ENCODE data around the gene GRID1. TPM values are rescaled to one million over a fixed set of nuclear protein-coding genes. Genes with fewer than 3 reads are reported as not detected.

Gene GRID1
- total RNA-seq, 4 donors from 2014 or later: 0.88 to 7.3 (median 4.1) TPM

DNA sequence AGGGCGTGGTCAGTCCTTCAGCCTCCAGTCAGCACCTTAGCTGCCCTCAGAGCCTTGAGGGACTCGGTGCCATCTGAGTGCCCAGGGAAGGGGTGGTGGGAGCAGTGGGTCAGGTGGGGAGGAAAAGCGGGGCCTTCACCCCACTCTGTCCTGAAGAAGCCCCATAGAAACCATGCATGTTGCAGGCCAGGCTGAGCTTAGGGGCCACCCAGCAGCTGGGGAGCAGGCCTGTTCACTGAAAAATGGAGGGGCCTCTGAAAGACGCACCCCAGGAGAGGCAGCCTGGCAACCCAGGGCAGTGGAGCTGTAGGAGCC lies 144.3 kb downstream of the GRID1 start:
- no peaks in the 10 kb centered on the region for H3K27me3 ChIP-seq
- intact Hi-C loops (cut with DNase I; ENCODE audit: low total_unique reads): no loop called here
- H3K9me3 ChIP-seq: no peaks in the 10 kb centered on the region
- TF ChIP-seq, protein P1, sequence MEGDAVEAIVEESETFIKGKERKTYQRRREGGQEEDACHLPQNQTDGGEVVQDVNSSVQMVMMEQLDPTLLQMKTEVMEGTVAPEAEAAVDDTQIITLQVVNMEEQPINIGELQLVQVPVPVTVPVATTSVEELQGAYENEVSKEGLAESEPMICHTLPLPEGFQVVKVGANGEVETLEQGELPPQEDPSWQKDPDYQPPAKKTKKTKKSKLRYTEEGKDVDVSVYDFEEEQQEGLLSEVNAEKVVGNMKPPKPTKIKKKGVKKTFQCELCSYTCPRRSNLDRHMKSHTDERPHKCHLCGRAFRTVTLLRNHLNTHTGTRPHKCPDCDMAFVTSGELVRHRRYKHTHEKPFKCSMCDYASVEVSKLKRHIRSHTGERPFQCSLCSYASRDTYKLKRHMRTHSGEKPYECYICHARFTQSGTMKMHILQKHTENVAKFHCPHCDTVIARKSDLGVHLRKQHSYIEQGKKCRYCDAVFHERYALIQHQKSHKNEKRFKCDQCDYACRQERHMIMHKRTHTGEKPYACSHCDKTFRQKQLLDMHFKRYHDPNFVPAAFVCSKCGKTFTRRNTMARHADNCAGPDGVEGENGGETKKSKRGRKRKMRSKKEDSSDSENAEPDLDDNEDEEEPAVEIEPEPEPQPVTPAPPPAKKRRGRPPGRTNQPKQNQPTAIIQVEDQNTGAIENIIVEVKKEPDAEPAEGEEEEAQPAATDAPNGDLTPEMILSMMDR (IDR thresholded peaks at IDR 0.05): no peak
- TF ChIP-seq POLR2A (IDR thresholded peaks at IDR 0.05): no peak
- no peak overlapping the region for H3K4me3 ChIP-seq
- H3K4me1 ChIP-seq: no peaks in the 10 kb centered on the region
- no peaks in the 10 kb centered on the region for H3K36me3 ChIP-seq
- H3K27ac ChIP-seq: no peak overlapping the region
- DNase-seq: no peak

DNA sequence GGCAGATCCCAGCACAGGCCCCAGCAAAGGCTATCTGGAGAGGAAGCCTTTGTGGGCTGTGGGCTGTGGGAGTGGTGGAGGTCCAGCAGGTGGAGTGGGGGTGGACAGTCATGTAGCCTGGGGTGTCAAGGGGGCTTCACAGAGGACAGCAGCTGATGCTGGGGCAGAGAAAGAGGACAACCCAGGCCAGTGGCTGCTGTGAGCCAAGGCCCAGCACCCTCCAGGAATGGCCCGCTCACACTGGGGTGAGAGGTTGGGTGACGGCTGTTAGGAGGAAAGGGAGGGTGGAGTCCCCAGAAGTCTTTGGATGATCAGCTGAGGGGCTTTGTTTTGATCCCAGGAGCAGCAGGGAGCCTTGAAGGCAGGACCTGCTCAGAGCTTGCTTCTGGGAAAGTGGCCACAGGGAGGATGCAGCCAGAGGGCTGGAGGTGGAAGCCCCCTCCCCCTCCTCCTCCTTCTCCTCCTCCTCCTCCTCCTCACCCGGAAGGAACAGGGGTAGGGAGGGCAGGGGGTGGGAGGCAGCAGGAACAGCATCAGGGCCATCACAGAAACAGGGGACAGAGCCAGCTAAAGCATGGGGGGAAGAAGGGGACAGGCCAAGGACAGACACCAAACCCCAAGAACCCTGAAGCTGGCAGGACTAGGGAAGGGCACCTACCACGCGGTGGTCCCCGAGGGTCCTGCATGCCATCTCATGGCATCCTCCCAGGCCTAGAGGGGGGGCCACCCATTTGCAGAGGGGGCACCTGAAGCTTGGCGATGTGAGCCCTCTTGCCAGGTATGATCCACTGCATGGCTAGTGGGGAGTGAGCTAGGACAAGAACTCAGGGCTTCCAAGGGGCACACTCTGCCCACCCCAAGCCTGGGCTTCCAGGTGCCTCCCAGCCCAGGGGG lies 144.9 kb downstream of the GRID1 start:
- H3K36me3 ChIP-seq: no peaks in the 10 kb centered on the region
- no peaks in the 10 kb centered on the region for H3K9me3 ChIP-seq
- H3K4me1 ChIP-seq: no peaks in the 10 kb centered on the region
- intact Hi-C loops (cut with DNase I; ENCODE audit: low total_unique reads): no loop called here
- H3K27me3 ChIP-seq: no peaks in the 10 kb centered on the region
- DNase-seq: no peak
- TF ChIP-seq, protein P1 (IDR thresholded peaks at IDR 0.05): no peak
- no peak for TF ChIP-seq POLR2A (IDR thresholded peaks at IDR 0.05)
- H3K4me3 ChIP-seq: no peak overlapping the region
- no peak overlapping the region for H3K27ac ChIP-seq

DNA sequence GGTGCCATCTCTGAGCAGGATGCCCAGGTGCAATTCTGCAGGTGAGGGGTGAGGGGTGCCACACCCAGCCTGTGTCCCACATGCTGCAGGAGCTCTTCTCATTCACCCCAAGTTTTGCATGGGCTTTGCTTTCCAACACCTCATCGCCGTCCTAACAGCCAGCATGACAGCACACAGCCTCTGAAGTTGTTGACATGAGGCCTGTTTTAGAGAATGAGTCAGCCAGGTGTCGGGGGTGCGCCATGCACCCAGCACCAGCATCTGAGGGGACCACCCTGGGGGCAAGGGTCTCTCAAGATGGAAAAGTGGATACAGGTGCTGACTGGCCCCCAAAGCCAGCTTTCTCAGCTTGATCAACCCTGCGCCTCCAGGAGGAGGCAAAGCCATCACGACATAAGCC lies 146.0 kb downstream of the GRID1 start:
- Histone ChIP-seq H3K4me1 (no peaks in the 10 kb centered on the region), H3K27me3 (no peaks in the 10 kb centered on the region), H3K27ac (no peak overlapping the region), H3K9me3 (no peaks in the 10 kb centered on the region), H3K4me3 (no peak overlapping the region), H3K36me3 (no peaks in the 10 kb centered on the region)
- TF ChIP-seq, protein P1 (IDR thresholded peaks at IDR 0.05): no peak
- no peak for TF ChIP-seq POLR2A (IDR thresholded peaks at IDR 0.05)
- no peak for DNase-seq
- intact Hi-C loops (cut with DNase I; ENCODE audit: low total_unique reads): no loop called here

DNA sequence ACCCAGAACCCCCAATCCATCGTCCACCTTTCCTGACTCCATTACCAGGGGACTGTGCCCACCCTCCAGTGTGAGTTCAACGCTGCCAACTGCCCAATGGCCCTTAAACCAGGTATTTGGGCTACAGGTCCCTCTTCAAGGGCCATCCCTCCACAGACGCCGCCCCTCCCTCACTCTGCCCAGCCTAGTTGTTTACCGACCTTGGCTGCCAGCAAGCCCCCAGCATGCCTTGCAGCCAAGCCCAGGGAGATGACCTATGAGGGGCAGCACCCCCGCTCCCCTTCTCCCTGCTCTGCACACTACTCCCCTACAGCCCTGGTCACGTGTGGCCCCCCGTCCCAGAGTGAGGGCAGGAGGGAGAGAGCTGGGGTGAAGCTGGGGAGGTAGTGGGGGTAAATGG lies 147.3 kb downstream of the GRID1 start:
- Histone ChIP-seq H3K4me3 (no peak overlapping the region), H3K9me3 (no peaks in the 10 kb centered on the region), H3K27me3 (no peaks in the 10 kb centered on the region), H3K4me1 (no peaks in the 10 kb centered on the region), H3K36me3 (no peaks in the 10 kb centered on the region), H3K27ac (no peak overlapping the region)
- intact Hi-C loops (cut with DNase I; ENCODE audit: low total_unique reads): no loop called here
- DNase-seq: no peak
- TF ChIP-seq, protein P1 (IDR thresholded peaks at IDR 0.05): no peak
- TF ChIP-seq POLR2A (IDR thresholded peaks at IDR 0.05): no peak

DNA sequence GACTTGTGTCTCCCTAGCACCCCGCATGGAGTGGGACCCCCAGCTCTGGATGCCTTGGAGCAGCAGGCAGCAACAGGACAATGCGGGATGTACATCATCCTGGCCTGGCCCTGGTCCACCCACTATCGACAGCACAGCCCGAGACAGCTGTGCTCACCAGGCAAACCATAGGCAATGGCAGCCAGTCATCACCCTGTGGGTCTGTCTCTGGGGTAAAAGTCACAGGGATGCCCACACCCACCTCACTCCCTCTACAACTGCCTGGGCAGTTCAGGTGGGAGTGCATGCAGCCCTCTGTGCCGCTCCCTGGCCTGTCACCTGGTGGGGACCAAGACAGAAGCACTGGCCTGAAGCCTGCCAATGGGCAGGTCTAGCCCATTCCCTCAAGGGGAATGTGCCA lies 147.8 kb downstream of the GRID1 start:
- no peak overlapping the region for H3K4me3 ChIP-seq
- no peak for DNase-seq
- no peaks in the 10 kb centered on the region for H3K36me3 ChIP-seq
- TF ChIP-seq POLR2A (IDR thresholded peaks at IDR 0.05): no peak
- TF ChIP-seq, protein P1 (IDR thresholded peaks at IDR 0.05): no peak
- intact Hi-C loops (cut with DNase I; ENCODE audit: low total_unique reads): no loop called here
- no peaks in the 10 kb centered on the region for H3K9me3 ChIP-seq
- no peaks in the 10 kb centered on the region for H3K4me1 ChIP-seq
- no peak overlapping the region for H3K27ac ChIP-seq
- no peaks in the 10 kb centered on the region for H3K27me3 ChIP-seq
